ENCODE measurements around the gene ALCAM.

GRCh38 chr3:105513886-105514285 is 147.2 kb downstream of the ALCAM start:
- TF ChIP-seq POLR2AphosphoS5 (IDR thresholded peaks at IDR 0.05) (no peak), EP300 (IDR thresholded peaks at IDR 0.05; ENCODE audit: low read depth) (no peak)
- TF ChIP-seq, protein P1, sequence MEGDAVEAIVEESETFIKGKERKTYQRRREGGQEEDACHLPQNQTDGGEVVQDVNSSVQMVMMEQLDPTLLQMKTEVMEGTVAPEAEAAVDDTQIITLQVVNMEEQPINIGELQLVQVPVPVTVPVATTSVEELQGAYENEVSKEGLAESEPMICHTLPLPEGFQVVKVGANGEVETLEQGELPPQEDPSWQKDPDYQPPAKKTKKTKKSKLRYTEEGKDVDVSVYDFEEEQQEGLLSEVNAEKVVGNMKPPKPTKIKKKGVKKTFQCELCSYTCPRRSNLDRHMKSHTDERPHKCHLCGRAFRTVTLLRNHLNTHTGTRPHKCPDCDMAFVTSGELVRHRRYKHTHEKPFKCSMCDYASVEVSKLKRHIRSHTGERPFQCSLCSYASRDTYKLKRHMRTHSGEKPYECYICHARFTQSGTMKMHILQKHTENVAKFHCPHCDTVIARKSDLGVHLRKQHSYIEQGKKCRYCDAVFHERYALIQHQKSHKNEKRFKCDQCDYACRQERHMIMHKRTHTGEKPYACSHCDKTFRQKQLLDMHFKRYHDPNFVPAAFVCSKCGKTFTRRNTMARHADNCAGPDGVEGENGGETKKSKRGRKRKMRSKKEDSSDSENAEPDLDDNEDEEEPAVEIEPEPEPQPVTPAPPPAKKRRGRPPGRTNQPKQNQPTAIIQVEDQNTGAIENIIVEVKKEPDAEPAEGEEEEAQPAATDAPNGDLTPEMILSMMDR (IDR thresholded peaks at IDR 0.05), result no peak

Measured in transverse colon (tissue), 4 donors.